Medulla oblongata (tissue), 1 donor: ENCODE data around the gene SCN9A.
"Not testable (repeated sequence)": the region's sequence is repeated elsewhere in the genome, so short reads cannot be mapped to it uniquely, and the experiment has no call there.

Source experiments
- DNase-seq: peaks from one replicate; pipeline ENCODE4 v3.0.0-alpha.2; 2015; ENCODE audit errors: extremely low spot score

Gene SCN9A

DNA sequence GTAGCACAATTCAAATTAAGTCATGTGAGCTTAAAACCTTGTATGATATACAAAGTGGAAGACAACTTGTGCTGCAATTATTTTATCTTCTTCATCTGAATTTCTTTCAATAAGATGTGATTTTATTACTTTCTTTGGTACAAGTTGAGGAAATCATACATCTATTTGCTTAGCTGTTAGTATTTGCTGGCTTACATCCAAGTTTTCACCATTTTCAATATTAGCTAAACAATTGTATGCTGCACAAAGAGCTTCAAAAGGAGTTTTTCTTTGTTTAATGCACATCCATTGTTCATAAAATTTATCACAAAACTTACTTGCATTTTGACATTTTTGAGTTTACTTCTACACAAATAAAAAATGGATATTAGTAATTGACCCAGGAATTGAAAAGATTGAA lies 40.9 kb downstream of the SCN9A start:
- DNase-seq, result no peak

DNA sequence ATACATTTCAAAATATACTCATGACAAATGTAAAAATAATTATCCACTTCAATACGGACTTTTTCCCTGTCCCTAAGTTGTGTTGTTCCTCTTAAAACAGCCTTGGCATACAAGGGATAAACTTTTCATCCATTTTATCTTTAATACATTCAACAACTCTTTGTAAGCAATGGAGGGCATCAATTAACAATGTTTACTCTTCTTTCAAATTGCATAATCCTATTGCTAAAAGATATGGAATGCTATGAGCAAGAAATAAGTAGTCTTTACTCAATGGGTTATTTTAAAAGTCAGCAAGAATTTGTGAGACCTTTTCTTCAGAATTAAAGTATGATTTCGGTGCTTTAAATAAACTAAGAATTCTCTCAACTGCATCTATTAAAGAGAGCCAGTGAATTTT lies 41.9 kb downstream of the SCN9A start:
- no peak for DNase-seq

DNA sequence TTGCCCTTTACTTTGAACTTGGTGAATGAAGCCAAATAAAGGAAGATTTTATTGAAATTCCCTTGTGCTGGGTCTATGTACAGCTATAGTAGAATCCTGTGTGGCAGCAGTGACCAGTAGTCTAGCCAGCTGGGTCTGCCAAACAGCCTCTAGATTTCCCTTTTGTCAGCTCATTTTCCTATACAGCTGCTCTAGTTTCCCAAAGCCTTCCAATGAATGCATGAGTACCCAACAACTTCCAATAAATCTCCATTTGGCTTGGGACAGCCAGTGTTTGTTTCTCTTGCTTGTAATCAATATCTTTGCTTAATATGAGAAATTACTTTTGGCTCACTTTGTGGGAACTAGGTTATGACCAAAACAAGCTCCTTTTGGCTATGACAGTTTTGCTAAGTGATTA lies 43.6 kb downstream of the SCN9A start:
- no peak for DNase-seq

DNA sequence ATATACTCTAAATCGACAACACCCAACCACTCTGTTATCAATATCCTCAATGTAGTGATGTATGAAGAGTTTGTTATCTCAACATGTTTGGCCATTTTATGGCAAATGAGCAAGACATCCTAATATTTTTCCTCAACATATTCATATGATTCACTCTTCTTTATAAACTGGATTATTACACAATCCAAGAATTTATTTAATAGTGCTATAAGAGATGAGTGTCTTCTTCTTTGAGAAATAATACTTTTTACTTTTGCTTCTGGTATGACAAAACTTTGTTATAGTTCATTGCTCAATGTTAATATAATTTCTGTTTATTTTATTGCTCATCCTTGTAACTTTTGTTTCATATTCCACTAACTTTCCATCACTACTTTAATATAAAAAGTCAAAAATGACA lies 44.3 kb downstream of the SCN9A start:
- no peak for DNase-seq

DNA sequence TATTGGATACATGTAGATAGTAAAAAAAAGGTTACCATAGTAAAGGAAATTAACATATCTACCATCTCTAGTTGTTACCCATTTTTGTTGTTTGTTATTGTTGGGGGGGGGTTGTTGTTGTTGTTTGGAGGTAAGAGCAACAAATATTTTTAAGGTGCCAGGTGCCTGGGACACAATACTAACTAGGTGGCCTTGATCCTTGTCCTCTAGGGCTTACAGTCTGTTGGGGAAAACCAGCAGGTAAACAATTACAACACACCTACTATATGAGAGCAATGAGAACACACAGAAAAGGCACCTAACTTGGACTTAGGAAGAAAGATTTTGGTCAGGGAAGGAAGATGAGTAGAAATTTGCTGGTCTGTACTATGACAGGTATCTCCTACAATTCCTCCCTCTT lies 46.3 kb downstream of the SCN9A start:
- no peak for DNase-seq

DNA sequence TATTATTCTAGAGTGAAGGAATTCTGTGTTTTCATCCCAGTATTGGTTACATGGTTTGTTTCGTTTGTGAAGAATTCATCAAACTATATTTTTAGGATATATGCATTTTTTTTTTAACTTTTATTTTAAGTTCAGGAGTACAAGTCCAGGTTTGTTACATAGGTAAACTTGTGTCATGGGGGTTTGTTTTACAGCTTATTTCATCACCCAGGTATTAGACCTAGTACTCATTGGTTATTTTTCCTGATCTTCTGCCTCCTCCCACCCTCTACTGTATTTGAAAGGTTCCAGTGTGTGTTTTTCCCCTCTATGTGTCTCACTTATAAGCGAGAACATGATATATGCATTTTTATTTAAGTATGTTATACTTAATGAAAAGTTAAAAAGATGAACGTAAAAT lies 47.6 kb downstream of the SCN9A start:
- DNase-seq, result no peak

DNA sequence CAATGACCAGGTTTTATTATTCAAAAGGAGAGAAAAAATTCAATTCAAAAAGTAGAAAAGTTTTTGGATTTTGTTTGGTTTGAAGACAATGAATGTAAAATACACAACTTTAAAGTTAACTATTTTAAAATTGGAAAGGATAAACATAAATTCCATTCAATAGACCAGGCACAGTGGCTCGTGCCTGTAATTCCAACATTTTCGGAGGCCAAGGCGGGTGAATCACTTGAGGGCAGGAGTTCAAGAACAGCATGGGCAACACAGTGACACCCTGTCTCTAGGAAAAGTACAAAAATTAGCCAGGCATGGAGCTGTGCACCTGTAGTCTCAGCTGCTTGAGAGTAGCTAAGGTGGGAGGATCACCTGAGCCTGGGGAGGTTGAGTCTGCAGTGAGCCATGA lies 54.7 kb downstream of the SCN9A start:
- DNase-seq, result no peak

DNA sequence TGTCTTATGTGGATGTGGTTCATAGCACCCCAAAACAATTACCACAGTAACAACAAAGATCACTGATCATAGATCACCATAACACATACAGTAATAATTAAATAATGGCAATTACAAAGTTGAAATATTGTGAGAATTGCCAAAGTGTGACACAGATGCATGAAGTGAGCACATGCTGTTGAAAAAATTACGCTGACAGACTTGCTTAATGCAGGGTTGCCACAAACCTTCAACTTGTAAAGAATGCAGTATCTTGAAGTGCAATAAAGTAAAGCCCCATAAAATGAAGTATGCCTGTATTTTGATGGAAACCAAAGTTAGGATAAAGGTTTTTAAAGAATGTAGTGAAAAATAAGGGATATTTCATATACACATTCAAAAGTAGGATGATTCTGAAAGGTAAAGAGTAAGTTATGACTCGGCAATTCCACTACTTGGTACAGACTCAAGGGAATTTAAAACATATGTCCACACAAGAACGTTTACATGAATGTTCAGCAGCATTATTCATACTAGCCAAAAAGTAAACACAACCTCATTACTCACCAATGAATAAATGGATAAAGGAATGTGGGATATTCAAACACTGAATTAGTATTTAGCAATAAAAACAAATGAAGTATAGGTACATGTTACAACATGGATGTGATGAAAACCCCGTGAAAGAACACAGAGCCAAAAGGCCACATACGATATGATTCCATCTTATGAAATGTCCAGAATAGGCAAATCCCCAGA lies 61.6 kb downstream of the SCN9A start:
- DNase-seq, result no peak

DNA sequence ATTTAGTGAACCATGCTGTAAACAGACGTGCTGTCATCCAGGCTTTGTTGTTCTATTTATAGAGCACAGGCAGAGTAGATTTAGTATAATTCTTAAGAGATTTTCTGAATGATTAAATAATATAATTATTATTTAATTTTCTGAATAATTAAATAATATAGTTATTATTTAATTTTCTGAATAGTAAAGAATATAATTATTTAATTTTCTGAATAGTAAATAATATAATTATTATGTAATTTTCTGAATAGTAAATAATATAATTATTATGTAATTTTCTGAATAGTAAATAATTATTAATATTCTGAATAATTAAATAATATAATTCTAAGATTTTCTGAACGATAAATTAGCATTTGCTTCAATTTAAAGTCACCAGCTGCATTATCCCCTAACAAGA lies 62.9 kb downstream of the SCN9A start:
- DNase-seq, result not testable (repeated sequence)

DNA sequence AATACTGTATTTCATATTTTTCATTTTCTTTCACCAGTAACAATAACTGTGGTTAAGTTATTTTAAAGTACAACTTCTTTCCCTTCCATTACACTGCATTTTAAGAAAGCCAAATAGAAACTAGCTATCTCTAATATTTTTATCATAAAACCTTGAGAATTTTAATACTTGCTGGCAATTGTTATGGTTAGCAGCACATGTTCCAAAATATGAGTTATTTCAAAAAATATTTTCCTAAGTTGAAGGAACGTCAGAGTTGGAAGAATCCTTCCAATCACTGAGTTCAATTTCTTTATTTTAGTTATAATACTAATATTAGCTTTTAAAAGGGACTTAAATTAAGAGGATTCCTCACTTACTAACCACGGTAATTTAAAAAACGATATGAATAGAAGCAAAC lies 68.4 kb downstream of the SCN9A start:
- no peak for DNase-seq

DNA sequence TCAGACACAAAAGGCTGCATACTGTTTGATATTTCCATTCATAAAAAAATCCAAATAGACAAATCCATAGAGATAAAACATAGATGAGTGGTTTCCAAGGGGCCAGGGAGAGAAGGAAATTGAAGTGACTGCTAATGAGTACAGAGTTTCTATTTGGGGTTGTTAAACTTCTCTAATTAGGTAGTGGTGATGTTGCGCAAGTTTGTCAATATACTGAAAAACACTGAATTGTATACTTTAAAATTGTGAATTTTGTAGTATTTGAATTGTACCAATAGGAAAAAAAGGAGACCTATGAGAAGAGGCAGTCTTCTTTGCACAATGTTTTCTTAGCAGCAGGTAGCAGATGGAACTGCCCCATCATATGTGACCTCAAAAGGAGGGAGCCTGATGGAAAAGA lies 71.1 kb downstream of the SCN9A start:
- DNase-seq, result no peak

DNA sequence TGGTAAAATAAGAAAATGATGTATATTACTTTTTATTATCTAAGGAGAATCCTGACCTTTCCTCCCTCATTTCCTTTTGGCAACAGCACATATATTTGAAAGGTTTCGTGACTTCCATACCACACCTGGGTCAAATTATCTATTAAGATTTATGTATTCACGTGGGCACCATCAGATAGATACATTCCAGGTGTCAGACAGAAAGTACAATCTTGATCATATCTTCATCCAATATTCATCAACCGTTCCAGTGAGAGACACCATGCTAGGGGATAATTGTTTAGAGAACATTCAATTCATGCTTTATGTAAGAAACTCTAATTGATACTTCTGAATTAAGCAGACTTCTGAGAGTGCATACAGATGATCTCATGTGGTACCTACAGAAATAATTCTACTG lies 73.7 kb downstream of the SCN9A start:
- DNase-seq, result no peak

DNA sequence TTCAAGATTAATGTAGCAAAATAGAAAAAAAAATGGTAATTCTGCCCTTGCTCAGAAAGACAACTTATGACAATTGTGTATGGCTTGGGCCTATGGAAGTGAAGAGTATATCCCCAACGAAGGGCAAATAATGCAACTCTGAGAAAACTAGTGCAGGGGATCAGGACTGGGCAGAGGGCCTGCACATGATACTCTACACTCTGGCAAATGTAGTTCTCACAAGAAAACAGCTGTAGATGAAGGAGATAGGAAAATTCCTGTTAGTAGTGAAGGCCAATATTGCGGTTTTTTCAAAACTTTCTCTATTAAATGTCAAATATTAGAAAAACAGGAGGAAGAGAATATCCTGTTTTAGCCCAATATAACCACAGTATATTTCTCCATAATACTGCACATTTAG lies 77.8 kb downstream of the SCN9A start:
- DNase-seq, result no peak

DNA sequence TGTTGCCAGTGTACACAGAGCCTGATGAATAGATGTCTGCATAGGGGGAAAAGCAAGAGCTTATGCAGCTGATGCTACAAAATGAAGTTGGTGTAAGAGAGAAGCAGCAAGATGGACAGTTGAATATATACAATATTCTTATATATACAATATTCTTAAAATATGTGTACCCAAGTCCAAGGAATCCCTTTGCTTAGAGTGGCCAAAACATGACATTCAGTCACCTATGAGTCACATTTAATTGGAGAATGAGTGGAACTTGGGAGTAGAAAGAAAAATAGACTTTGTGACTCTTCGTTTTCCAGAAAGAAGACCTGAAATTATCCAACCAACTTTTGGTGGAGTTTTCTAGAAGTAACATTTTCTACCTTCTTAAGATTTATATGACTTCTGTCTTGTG lies 81.8 kb downstream of the SCN9A start:
- DNase-seq, result no peak

DNA sequence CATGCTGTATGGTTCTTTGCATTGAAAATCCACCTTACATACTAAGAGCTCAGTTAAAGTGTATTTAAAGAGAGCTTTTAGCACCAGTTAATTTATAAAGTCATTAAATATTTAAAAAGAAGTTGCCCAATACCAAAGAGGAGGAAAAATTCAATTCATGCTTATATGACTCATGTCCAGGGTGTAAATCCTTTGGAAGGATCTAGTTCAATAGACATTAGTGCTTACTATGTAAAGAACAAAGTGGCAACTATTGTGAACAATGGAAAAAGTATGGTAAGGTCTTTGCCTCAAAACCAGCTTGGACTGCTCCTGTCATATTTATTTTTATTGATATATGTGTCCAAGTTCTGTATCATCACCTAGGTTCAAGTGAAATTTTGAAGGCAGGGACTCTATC lies 90.5 kb downstream of the SCN9A start:
- DNase-seq, result no peak

DNA sequence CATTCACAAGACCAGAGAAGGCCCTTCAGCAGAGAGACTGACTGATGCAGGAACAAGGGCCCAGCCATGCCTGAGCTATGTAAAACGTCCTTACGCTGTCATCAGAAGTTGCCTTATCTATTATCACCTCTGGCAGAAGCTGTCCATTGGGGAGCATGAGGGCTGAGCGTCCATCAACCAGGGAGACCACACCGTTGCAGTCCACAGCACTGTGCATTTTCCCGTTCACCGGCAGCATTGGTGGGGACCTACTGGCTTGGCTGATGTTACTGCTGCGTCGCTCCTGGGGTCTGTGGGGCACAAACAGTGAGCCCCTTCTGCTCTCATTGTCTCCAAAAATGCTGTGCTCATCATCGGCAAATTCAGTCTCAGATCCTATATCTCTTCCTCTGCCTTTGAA lies 91.4 kb downstream of the SCN9A start:
- DNase-seq, result no peak

DNA sequence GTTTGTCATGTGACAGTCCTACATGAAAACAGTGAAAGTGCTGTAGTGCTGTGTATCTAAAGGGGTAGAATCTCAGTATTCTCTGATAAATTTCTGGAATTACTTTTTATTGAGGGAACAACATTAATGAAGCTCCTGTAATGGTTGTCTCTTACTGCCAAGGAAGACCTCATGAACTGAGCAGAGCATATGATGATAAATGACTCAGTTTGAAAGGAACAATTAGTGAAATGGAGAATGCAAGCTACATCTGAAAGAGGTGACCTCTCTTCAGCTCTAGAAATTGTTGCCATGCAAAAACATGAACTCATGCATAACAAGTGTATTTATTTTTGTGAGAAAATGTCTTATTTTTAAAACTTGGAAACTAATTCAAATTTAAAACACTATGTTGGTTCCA lies 93.6 kb downstream of the SCN9A start:
- DNase-seq, result no peak

DNA sequence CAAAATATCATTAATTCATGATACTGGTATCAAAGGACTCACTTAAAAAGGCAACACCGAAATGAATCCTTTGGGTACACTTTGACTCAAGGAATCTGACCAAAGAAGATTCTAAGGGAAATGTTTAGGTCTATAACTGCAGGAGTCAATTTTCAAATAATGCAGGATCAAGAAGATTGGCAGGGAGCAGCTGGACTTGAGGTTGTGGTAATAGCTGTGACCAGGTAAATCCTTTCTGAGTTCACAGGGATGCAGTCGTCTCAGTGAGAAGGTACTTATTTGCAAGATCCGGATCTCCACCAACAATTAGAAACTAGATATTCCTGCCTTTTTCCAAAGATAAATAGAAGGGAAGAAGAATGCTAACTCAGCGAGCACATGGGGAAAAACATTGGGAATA lies 96.9 kb downstream of the SCN9A start:
- DNase-seq, result no peak

DNA sequence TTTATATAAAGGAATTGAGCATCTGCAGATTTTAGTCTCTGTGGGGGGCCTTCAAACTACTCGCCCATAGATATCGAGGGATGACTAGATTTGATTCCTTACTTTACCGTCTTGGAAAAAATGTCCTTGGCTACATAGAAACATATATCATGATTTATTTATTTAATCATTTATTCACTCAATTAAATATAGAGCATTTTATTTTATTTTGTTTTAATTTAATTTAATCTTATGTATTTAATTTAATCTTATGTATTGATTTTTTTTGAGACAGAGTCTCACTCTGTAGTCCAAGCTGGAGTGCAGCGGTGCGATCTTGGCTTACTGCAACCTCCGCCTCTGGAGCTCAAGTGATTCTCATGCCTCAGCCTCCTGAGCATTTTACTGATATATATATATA lies 105.4 kb downstream of the SCN9A start:
- DNase-seq, result no peak

DNA sequence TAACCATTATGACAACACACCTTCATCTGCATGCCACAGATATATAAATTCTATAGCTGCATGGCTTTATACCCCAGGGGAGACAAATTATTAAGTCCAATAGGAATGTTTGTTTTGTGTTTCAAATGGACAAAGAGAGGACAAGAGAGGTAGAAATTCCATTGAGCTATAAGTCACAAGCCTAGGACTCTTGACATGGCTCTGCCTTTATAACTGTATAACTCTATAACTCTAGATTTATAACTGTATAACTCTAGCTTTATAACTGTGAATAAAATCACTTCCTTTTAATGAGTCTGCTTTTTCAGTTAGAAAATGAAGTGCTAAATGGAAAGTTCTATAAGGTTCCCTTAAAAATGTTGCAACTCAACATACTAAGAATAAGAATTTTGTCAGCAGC lies 106.4 kb downstream of the SCN9A start:
- no peak for DNase-seq

DNA sequence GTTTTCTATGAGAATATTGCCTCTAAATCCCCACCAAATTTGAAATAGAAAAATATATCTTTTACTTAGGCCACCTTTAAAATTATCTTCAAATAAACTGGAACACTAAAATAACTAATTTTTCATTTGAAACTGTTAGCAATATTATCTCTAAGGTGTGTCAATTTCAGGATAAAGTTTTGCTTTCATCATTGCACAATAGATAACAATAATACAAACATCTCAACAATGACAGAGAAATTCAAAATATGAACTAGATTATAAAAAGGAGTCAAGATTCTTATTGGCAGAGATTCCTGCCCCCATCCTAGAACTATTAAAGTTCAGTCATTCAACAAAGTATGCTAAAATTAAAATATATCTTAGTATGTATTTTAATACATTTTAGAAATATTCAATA lies 117.9 kb downstream of the SCN9A start:
- no peak for DNase-seq

DNA sequence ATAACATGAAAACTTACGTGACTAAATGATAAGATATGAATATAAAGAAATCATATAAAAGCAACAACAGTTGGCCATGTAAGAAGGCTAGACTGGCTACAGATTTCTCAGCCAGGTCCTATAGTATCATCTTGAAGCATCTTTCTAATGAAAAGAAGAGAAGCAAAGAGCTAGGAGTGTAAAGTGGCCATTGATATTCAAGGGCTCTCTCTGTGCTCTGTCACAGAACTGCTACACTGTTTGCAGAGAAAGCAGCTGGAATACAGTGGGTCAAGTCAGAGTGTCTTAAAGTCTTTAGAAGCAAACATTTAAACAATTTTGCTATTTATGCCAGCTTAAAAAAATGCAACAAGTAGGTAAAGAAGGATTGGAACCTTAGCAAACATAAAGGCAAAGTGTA lies 118.8 kb downstream of the SCN9A start:
- DNase-seq, result peak; percentile 6

DNA sequence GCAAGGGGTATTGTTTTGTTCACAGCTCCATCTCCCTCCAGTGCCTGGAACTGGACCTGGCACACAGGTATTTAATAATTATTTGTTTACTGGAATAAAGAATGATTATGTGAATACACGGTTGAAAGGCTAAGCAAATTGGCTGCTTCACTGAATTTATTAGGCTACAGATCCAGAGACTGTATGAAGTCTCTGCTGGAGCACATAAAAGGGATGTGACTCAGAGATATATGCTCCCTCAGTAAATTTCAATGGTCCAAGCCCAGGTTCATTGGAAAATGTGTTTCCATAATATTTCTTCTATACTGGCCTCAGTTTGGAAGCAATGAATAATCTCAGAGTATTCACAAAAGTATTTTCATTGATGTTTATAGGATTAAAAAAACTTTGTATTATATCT lies 126.4 kb downstream of the SCN9A start:
- DNase-seq, result no peak

DNA sequence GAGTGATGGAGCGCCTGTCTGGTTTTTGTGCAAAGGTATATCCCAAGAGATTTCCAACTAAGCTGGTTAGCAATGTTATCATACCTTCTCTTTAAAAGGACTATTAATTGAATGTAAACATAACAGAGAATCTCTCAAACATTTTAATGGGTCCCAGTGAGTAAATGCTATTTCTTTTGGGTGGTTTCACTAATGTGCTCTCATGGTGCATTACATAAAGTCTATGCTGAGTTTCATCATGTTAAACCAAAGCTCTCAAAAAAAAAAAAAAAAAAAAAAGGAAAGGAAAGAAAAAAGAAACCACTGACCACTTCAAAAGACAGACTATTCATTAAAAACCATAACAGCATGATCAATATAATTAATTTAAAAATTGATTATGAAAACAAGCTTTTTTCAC lies 128.8 kb downstream of the SCN9A start:
- no peak for DNase-seq
